ENCODE data around the gene CDH13.

CDH13 gene

GRCh38 chr16:82626791-82627261 is at the start of gene CDH13:
CDH13 (plus strand) TSS chr16:82626969.
- H3K27me3 ChIP-seq (replicated peaks; ENCODE audit: control insufficient read depth, insufficient read depth, low read length): peaks cover 4% of the 10 kb centered on the region; the same call in 1 of the 2 replicates
- DNase-seq (ENCODE audit: extremely low read depth, insufficient read length): no peak
- H3K36me3 ChIP-seq (ENCODE audit: control insufficient read depth, insufficient read depth, low read length): no peaks in the 10 kb centered on the region
- no peak for TF ChIP-seq CTCF (IDR thresholded peaks at IDR 0.05; ENCODE audit: insufficient read depth, low read length, poor library complexity, severe bottlenecking)
- H3K4me3 ChIP-seq (replicated peaks; ENCODE audit: low read depth, low read length): no peak within 1 kb of the TSS

- TF ChIP-seq CTCF (IDR thresholded peaks at IDR 0.05; ENCODE audit: insufficient read depth, low read length, poor library complexity, severe bottlenecking): peak; percentile 42
- no peaks in the 10 kb centered on the region; the same call in 1 of the 2 replicates for H3K27me3 ChIP-seq (replicated peaks; ENCODE audit: control insufficient read depth, insufficient read depth, low read length)
- no peaks in the 10 kb centered on the region for H3K36me3 ChIP-seq (ENCODE audit: control insufficient read depth, insufficient read depth, low read length)
- no peak overlapping the region for H3K4me3 ChIP-seq (replicated peaks; ENCODE audit: low read depth, low read length)
- DNase-seq (ENCODE audit: extremely low read depth, insufficient read length): no peak
Measured at GRCh38 chr16:82580298-82580890, 46.4 kb upstream of the CDH13 start.

GRCh38 chr16:82582975-82583374 is 43.8 kb upstream of the CDH13 start:
- no peak for DNase-seq (ENCODE audit: extremely low read depth, insufficient read length)
- TF ChIP-seq CTCF (IDR thresholded peaks at IDR 0.05; ENCODE audit: insufficient read depth, low read length, poor library complexity, severe bottlenecking): no peak
- no peaks in the 10 kb centered on the region; the same call in 1 of the 2 replicates for H3K27me3 ChIP-seq (replicated peaks; ENCODE audit: control insufficient read depth, insufficient read depth, low read length)
- no peaks in the 10 kb centered on the region for H3K36me3 ChIP-seq (ENCODE audit: control insufficient read depth, insufficient read depth, low read length)
- H3K4me3 ChIP-seq (replicated peaks; ENCODE audit: low read depth, low read length): no peak overlapping the region

- TF ChIP-seq CTCF (IDR thresholded peaks at IDR 0.05; ENCODE audit: insufficient read depth, low read length, poor library complexity, severe bottlenecking): no peak
- DNase-seq (ENCODE audit: extremely low read depth, insufficient read length): no peak
- H3K36me3 ChIP-seq (ENCODE audit: control insufficient read depth, insufficient read depth, low read length): no peaks in the 10 kb centered on the region
- H3K4me3 ChIP-seq (replicated peaks; ENCODE audit: low read depth, low read length): no peak overlapping the region
- no peaks in the 10 kb centered on the region; the same call in 1 of the 2 replicates for H3K27me3 ChIP-seq (replicated peaks; ENCODE audit: control insufficient read depth, insufficient read depth, low read length)
Measured at GRCh38 chr16:82583422-82583821, 43.3 kb upstream of the CDH13 start.

GRCh38 chr16:82584553-82585152 is 42.1 kb upstream of the CDH13 start:
- no peak for DNase-seq (ENCODE audit: extremely low read depth, insufficient read length)
- no peaks in the 10 kb centered on the region for H3K36me3 ChIP-seq (ENCODE audit: control insufficient read depth, insufficient read depth, low read length)
- no peak for TF ChIP-seq CTCF (IDR thresholded peaks at IDR 0.05; ENCODE audit: insufficient read depth, low read length, poor library complexity, severe bottlenecking)
- H3K4me3 ChIP-seq (replicated peaks; ENCODE audit: low read depth, low read length): no peak overlapping the region
- H3K27me3 ChIP-seq (replicated peaks; ENCODE audit: control insufficient read depth, insufficient read depth, low read length): no peaks in the 10 kb centered on the region
